ENCODE results near the gene ZFHX3. TPM values are rescaled to one million over a fixed set of nuclear protein-coding genes. Genes with fewer than 3 reads are reported as not detected.
"Not testable (repeated sequence)": the region's sequence is repeated elsewhere in the genome, so short reads cannot be mapped to it uniquely, and the experiment has no call there.

ZFHX3 gene, protein sequence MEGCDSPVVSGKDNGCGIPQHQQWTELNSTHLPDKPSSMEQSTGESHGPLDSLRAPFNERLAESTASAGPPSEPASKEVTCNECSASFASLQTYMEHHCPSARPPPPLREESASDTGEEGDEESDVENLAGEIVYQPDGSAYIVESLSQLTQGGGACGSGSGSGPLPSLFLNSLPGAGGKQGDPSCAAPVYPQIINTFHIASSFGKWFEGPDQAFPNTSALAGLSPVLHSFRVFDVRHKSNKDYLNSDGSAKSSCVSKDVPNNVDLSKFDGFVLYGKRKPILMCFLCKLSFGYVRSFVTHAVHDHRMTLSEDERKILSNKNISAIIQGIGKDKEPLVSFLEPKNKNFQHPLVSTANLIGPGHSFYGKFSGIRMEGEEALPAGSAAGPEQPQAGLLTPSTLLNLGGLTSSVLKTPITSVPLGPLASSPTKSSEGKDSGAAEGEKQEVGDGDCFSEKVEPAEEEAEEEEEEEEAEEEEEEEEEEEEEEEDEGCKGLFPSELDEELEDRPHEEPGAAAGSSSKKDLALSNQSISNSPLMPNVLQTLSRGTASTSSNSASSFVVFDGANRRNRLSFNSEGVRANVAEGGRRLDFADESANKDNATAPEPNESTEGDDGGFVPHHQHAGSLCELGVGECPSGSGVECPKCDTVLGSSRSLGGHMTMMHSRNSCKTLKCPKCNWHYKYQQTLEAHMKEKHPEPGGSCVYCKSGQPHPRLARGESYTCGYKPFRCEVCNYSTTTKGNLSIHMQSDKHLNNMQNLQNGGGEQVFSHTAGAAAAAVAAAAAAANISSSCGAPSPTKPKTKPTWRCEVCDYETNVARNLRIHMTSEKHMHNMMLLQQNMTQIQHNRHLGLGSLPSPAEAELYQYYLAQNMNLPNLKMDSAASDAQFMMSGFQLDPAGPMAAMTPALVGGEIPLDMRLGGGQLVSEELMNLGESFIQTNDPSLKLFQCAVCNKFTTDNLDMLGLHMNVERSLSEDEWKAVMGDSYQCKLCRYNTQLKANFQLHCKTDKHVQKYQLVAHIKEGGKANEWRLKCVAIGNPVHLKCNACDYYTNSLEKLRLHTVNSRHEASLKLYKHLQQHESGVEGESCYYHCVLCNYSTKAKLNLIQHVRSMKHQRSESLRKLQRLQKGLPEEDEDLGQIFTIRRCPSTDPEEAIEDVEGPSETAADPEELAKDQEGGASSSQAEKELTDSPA (N-terminal part only)
- total RNA-seq (2014; rRNA removed; shearing (Covaris generic)) = 2.6 and 3.5 TPM in 2 replicates

DNA sequence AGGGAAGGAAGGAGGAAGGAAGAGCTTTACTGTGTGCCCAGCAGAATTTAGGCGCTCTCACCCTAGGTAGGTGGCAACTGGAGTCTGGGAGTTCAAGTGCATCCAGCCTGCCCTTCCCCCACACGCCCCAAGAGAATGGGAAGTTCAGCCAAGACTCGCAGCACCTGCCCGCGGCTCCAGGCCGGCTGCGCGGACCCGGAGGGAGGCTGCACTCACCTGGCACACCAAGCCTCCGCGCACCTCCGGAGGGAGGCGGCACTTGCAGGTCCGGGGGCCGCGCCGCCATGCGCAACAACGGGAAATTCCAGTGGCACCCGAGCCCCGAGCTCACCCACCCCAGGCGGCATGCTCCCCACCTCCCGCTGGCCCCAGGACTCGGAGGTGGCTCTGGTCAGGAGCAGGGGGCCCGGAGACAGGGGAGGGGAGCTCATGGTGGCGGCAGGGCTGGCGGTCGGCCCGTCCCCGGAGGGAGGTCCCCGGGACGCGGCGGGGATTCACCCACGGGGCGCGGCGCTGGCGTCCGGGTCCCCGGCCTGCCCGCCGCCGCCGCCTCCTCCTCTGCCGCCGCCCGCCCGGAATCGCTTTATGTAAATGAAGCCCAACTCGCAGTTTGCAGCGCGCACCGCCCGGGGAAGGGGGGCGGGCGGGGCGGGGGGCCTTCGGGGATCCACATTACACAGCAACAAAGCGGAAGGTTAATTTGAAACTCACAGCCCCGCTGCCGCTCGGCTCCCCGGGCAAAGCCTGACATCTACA, at the start of gene ZFHX3:
Gene ZFHX3, minus strand, starts transcription at position 593 of the 756 bp plus-strand sequence. CDS start 87,983 bp downstream, outside the sequence.
- DNase-seq (ENCODE audit: low spot score) = peak; percentile 64

- DNase-seq (ENCODE audit: low spot score) = no peak
Observed at GRCh38 chr16:73096510-73096909, 48.6 kb upstream of the ZFHX3 start.

DNA sequence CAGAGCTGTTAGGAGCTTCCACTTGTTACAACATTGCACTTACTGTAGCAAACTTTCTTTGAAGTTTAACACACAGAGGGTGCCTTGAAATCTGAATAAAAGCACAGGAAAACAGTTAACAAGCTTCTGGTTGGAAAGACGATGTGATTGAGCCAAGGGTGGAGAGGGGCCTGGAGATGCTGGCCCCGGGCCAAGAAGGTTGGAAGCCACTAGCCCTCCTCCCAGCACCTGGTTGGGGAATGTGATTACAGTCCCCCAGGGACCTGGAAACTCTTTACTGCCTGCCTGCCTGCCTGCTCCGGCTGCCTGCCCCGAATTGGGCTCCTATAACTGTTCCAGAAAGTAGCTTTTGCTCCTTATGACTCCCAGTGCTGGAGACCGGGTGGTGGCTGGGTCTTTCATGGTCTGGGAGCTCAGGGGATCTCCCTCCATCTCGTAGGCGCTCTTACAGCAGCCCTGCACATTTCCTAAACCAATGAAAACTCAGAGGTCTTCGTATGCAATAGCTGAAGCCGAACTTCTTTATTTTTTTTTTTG, 48.0 kb upstream of the ZFHX3 start:
- DNase-seq (ENCODE audit: low spot score) = no peak

DNA sequence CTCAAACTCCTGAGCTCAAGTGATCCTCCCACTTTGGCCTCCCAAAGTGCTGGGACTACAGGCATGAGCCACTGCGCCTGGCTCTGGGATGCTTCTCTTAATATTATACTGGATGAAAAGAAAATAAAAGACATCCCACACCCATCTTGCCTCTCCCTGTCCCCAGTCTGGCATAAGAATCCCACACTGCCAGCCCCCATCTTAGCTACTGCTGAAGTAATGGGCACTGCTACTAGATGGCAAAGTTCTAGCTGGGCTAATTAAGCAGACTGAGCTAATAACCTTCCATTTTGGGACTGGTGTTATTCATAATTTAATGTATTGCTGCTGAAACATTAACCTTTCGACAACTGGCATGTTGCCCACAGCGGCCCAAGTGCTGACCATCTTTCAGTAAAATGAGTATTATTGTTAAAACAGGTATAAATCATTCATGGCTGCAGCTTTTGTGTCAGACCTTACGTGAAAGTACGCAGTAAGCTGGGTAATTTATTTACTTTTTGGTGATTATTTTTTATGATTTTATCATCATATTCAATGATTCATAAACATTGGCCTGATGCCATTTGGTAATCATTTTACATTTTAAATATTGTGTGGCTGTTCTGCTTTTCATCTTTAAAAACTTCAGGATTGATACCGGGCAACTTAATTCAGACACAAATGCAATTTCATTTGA, 47.4 kb upstream of the ZFHX3 start:
- DNase-seq (ENCODE audit: low spot score) = no peak

- no peak for DNase-seq (ENCODE audit: low spot score)
Observed at GRCh38 chr16:73094371-73094770, 46.4 kb upstream of the ZFHX3 start.

GRCh38 chr16:73093146-73094144, 45.5 kb upstream of the ZFHX3 start:
- DNase-seq (ENCODE audit: low spot score) = no peak

- no peak for DNase-seq (ENCODE audit: low spot score)
Observed at GRCh38 chr16:73092236-73092781, 44.4 kb upstream of the ZFHX3 start.

DNA sequence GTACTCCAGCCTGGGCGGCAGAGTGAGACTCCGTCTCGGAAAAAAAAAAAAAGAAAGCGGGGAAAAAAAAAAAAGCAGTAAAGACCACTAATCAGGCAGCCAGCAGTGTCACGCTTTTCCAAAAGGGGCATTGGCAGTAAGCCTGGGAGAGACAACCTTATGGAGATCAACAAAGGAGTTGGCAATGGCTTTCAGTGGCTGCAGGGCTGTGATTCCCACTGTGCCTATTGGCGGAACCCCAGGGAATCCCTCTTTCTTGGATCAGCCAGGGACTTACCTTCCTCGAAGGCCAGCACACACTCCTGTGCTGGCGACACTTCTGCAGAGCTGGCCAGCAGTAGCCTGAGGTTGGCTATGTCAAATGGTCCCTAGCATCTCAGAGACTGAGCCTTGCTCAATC, 43.2 kb upstream of the ZFHX3 start:
- DNase-seq (ENCODE audit: low spot score) = no peak

DNA sequence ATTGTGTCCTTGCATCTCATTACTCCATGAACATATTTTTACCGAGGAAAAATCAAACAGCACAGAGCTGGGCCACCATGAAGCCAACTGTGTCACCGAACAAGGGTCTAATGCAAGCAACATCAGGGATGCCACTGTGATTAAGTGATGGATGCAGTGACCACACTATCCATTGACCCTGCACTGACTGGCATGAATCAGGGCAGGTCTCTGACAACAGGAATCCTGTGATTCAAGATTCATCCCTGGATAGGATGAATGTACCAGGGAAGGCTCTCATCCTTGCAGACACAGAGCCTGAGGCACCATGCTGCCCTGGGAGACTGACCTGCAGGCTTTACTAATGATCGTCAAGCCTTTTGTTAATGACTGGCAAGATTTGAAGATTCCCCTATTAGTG, 41.5 kb upstream of the ZFHX3 start:
- no peak for DNase-seq (ENCODE audit: low spot score)

GRCh38 chr16:73086108-73086507, 38.2 kb upstream of the ZFHX3 start:
- no peak for DNase-seq (ENCODE audit: low spot score)

DNA sequence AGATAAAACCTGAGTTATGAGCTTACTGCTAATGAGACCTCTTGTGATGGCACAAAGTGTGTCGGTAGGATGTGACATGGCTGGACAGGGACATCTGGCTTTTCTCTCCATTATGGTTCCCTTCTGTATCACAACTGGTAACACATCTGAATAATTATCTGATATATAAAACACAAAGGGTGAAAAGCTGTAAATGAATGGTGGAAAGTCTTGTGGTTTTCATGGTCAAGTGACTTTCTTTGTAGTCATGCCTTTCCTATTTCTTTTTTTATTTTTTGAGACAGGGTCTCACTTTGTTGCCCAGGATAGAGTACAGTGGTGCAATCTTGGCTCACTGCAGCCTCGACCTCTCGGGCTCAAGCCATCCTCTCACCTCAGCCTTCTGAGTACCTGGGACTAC, 35.3 kb upstream of the ZFHX3 start:
- no peak for DNase-seq (ENCODE audit: low spot score)

- not testable (repeated sequence) for DNase-seq (ENCODE audit: low spot score)
Observed at GRCh38 chr16:73082634-73083051, 34.7 kb upstream of the ZFHX3 start.

DNA sequence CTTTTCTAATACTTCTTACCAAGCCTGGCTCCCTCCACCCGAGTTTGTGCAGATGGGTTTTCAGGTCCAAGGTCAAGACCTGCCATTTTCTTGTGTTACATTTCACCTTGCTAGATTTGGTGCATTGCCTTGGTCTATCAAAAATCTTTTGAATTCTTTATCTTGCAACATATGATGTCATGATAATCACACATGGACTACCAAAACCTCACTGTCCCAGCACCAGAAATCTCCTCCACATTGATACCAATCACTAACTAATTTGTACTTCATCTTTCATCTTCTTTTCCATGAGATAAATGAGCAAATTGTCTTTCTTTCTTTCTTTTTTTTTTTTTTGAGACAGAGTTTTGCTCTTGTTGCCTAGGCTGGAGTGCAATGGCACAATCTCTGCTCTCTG, 33.0 kb upstream of the ZFHX3 start:
- no peak for DNase-seq (ENCODE audit: low spot score)

GRCh38 chr16:73076324-73076810, 28.4 kb upstream of the ZFHX3 start:
- no peak for DNase-seq (ENCODE audit: low spot score)

DNA sequence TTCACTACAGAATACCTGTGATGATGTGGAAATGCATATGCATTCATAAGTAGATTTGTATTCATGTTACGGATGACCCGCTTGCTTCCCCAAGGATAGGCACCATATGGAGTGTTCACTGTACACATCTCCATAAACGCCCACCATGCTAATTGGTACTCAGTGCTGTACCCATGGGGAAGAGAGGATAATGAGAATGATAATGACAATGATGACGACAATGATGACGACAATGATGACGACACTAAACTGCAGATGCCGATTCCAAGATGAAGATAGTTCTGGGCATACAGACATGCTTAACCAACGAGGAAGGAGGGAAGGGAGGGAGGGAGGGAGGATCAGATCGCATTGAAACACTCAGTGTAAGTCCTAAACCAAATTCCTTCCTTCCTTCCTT, 26.5 kb upstream of the ZFHX3 start:
- no peak for DNase-seq (ENCODE audit: low spot score)

GRCh38 chr16:73072051-73072450, 24.1 kb upstream of the ZFHX3 start:
- DNase-seq (ENCODE audit: low spot score) = not testable (repeated sequence)

- peak; percentile 69 for DNase-seq (ENCODE audit: low spot score)
Observed at GRCh38 chr16:73071131-73071940, 23.4 kb upstream of the ZFHX3 start.
